OCI-LY7 (cell line): ENCODE results near the gene NFIA. TPM values are rescaled to one million over a fixed set of nuclear protein-coding genes. Genes with fewer than 3 reads are reported as not detected.

Experiments used
- BruUV-seq: library from RNA; stranded (reverse); fragments of 400-500 nt; replicated peaks from 2 replicates; lab custom pipeline; 2021; lab: Mats Ljungman, UMichigan
- CTCF ChIA-PET: fragments of 300-600 bp; sonication (Branson Sonifier 250); formaldehyde crosslinking; loops from one replicate; lab custom pipeline; 2022; ENCODE audit warnings: antibody characterized with exemption; ENCODE audit not compliant: unreplicated experiment; lab: Charles Lee
- POLR2A ChIA-PET: fragments of 300-600 bp; sonication (Branson Sonifier 250); formaldehyde crosslinking; loops from one replicate; lab custom pipeline; 2022; ENCODE audit warnings: antibody characterized with exemption; lab: Charles Lee
- DNase-seq: peaks from one replicate; pipeline ENCODE4 v3.0.0-alpha.2; 2015; ENCODE audit warnings: low spot score
- H2AFZ ChIP-seq: fragments of 200-600 bp; sonication (generic), shearing (Covaris generic); 2 replicates; pipeline ENCODE4 v1.6.1; 2014; ENCODE audit warnings: mild to moderate bottlenecking, antibody characterized with exemption, low read length, moderate library complexity
- H3K27ac ChIP-seq: fragments of 200-600 bp; sonication (generic); 2 replicates; pipeline ENCODE4 v1.5.1; 2014; ENCODE audit warnings: mixed run types, low read depth, mild to moderate bottlenecking, moderate library complexity, low read length, inconsistent platforms; ENCODE audit not compliant: poor library complexity, severe bottlenecking
- H3K36me3 ChIP-seq: fragments of 200-600 bp; sonication (generic); 2 replicates; pipeline ENCODE4 v1.6.1; 2014; ENCODE audit warnings: mild to moderate bottlenecking, antibody characterized with exemption, low read length, moderate library complexity, mixed read lengths; ENCODE audit not compliant: insufficient read depth
- H3K4me1 ChIP-seq: fragments of 200-600 bp; sonication (generic); 2 replicates; pipeline ENCODE4 v1.5.1; 2014; ENCODE audit warnings: mild to moderate bottlenecking, low read length; ENCODE audit not compliant: insufficient read depth, poor library complexity, severe bottlenecking
- H3K4me2 ChIP-seq: fragments of 200-600 bp; sonication (generic); 2 replicates; pipeline ENCODE4 v1.6.1; 2014; ENCODE audit warnings: mild to moderate bottlenecking, low read length
- H3K4me3 ChIP-seq: fragments of 200-600 bp; sonication (generic); 2 replicates; pipeline ENCODE4 v1.5.1; 2014; ENCODE audit warnings: mild to moderate bottlenecking, low read depth, low read length; ENCODE audit not compliant: poor library complexity, severe bottlenecking
- H3K79me2 ChIP-seq: fragments of 200-600 bp; sonication (generic); 2 replicates; pipeline ENCODE4 v1.6.1; 2016; ENCODE audit warnings: low read depth, mild to moderate bottlenecking, low read length, moderate library complexity, mixed read lengths; ENCODE audit not compliant: insufficient read depth
- H3K9me2 ChIP-seq: fragments of 200-600 bp; sonication (generic); 2 replicates; pipeline ENCODE4 v1.6.1; 2016; ENCODE audit warnings: mild to moderate bottlenecking, low read length, mixed read lengths; ENCODE audit not compliant: insufficient read depth
- H3K9me3 ChIP-seq: fragments of 200-600 bp; sonication (generic); 2 replicates; pipeline ENCODE4 v1.6.1; 2014; ENCODE audit warnings: mild to moderate bottlenecking, mixed run types, low read length, mixed read lengths
- H4K20me1 ChIP-seq: fragments of 200-600 bp; sonication (generic); 2 replicates; pipeline ENCODE4 v1.6.1; 2014; ENCODE audit warnings: mild to moderate bottlenecking, antibody characterized with exemption, low read length, moderate library complexity, mixed read lengths; ENCODE audit not compliant: insufficient read depth
- CTCF ChIP-seq: fragments of 200-600 bp; sonication (generic); conservative IDR thresholded peaks from 2 replicates; pipeline ENCODE4 v1.5.1; 2014; ENCODE audit warnings: mild to moderate bottlenecking, antibody characterized with exemption, low read length, moderate library complexity, mixed read lengths
- EZH2phosphoT487 ChIP-seq: fragments of 200-600 bp; sonication (generic); IDR thresholded peaks from 2 replicates; pipeline ENCODE4 v1.6.1; 2018; ENCODE audit warnings: low read depth, borderline replicate concordance, mild to moderate bottlenecking, mixed run types, antibody characterized with exemption, low read length, moderate library complexity, mixed read lengths
- intact Hi-C: fragments of 100-400 bp; cut with micrococcal nuclease; formaldehyde crosslinking; loops from one replicate; pipeline ENCODE4 v1.10.0; 2022; ENCODE audit not compliant: unreplicated experiment
- total RNA-seq, 2 experiments: library from RNA; depleted of rRNA in 1 of 2; stranded (reverse); fragments of >200 nt in 1 of 2; shearing (Covaris generic) in 1 of 2; gene quantifications; 2 replicates each; pipeline ENCODE4 v1.2.3, GENCODE V29; 2014 to 2022

The NFIA gene
- total RNA-seq, 2 experiments from 2014 or later = 2.8 to 18.8 TPM

- CTCF ChIA-PET = no interaction called here
- no peak overlapping the region for H3K4me2 ChIP-seq
- H3K79me2 ChIP-seq = no peaks in the 10 kb centered on the region
- TF ChIP-seq CTCF (no peak), EZH2phosphoT487 (no peak)
- DNase-seq = no peak
- H3K9me2 ChIP-seq = no peaks in the 10 kb centered on the region
- no peaks in the 10 kb centered on the region for H3K36me3 ChIP-seq
- no peaks in the 10 kb centered on the region for H3K4me1 ChIP-seq
- no TSS peak for BruUV-seq
- POLR2A ChIA-PET = no interaction called here
- H3K9me3 ChIP-seq = no peaks in the 10 kb centered on the region
- H4K20me1 ChIP-seq = no peaks in the 10 kb centered on the region
- H3K27ac ChIP-seq = no peak overlapping the region
- intact Hi-C loops = no loop called here
- H2AFZ ChIP-seq = no peak overlapping the region
- H3K4me3 ChIP-seq = no peak overlapping the region
These were observed 104.4 kb downstream of the NFIA start for GRCh38 chr1:61186753-61187152.

GRCh38 chr1:61187352-61188086 is 105.2 kb downstream of the NFIA start:
- Histone ChIP-seq H3K27ac (no peak overlapping the region), H3K79me2 (no peaks in the 10 kb centered on the region), H3K4me1 (no peaks in the 10 kb centered on the region), H3K4me2 (no peak overlapping the region), H3K36me3 (no peaks in the 10 kb centered on the region), H3K9me3 (no peaks in the 10 kb centered on the region), H3K4me3 (no peak overlapping the region), H4K20me1 (no peaks in the 10 kb centered on the region), H2AFZ (no peak overlapping the region), H3K9me2 (no peaks in the 10 kb centered on the region)
- BruUV-seq = no TSS peak
- no peak for DNase-seq
- no peak for TF ChIP-seq CTCF
- no peak for TF ChIP-seq EZH2phosphoT487
- ChIA-PET CTCF (no interaction called here), POLR2A (no interaction called here)
- intact Hi-C loops = no loop called here

- Histone ChIP-seq H3K36me3 (no peaks in the 10 kb centered on the region), H3K9me2 (no peaks in the 10 kb centered on the region), H3K4me2 (no peak overlapping the region), H4K20me1 (no peaks in the 10 kb centered on the region), H3K4me3 (no peak overlapping the region), H3K4me1 (no peaks in the 10 kb centered on the region), H3K27ac (no peak overlapping the region), H3K79me2 (no peaks in the 10 kb centered on the region), H2AFZ (no peak overlapping the region), H3K9me3 (no peaks in the 10 kb centered on the region)
- intact Hi-C loops = no loop called here
- POLR2A ChIA-PET = no interaction called here
- no peak for DNase-seq
- CTCF ChIA-PET = no interaction called here
- TF ChIP-seq EZH2phosphoT487 = no peak
- TF ChIP-seq CTCF = no peak
- no TSS peak for BruUV-seq
These were observed 107.8 kb downstream of the NFIA start for GRCh38 chr1:61190153-61190552.
